Mononuclear cell (primary cell): Measurements from ENCODE around the gene RELT. TPM values are rescaled to one million over a fixed set of nuclear protein-coding genes. Genes with fewer than 3 reads are reported as not detected.

Source experiments
- H3K27me3 ChIP-seq: 2 replicates; pipeline ENCODE4 v1.6.0; 2011; ENCODE audit warnings: low read length, control low read depth; ENCODE audit not compliant: insufficient read depth
- H3K4me1 ChIP-seq: 2 replicates; pipeline ENCODE4 v1.5.1; 2011; ENCODE audit warnings: mild to moderate bottlenecking, low read length, control low read depth; ENCODE audit not compliant: insufficient read depth
- H3K4me3 ChIP-seq: 2 replicates; pipeline ENCODE4 v1.5.1; 2011; ENCODE audit warnings: mild to moderate bottlenecking, low read length, moderate library complexity
- H3K9me3 ChIP-seq: 2 replicates; pipeline ENCODE4 v1.5.1; 2011; ENCODE audit warnings: low read depth, mild to moderate bottlenecking, control low read depth, low read length
- total RNA-seq: library from RNA; depleted of rRNA; stranded (reverse); fragments of >200 nt; gene quantifications from one replicate; pipeline ENCODE4 v1.2.3, GENCODE V29; 2012

RELT gene
- total RNA-seq, 1 donor, result 64.0 TPM

GRCh38 chr11:73398721-73399120 is 22.5 kb downstream of the RELT start:
- Histone ChIP-seq H3K9me3 (no peaks in the 10 kb centered on the region), H3K4me1 (peaks cover 4% of the 10 kb centered on the region), H3K27me3 (no peaks in the 10 kb centered on the region), H3K4me3 (no peak overlapping the region)

GRCh38 chr11:73399159-73399590 is 23.0 kb downstream of the RELT start:
- Histone ChIP-seq H3K4me3 (no peak overlapping the region), H3K9me3 (no peaks in the 10 kb centered on the region), H3K27me3 (no peaks in the 10 kb centered on the region), H3K4me1 (peaks cover 9% of the 10 kb centered on the region)

- peaks cover 13% of the 10 kb centered on the region for H3K4me1 ChIP-seq
- H3K4me3 ChIP-seq, result no peak overlapping the region
- no peaks in the 10 kb centered on the region for H3K27me3 ChIP-seq
- no peaks in the 10 kb centered on the region for H3K9me3 ChIP-seq
These were observed 23.4 kb downstream of the RELT start for GRCh38 chr11:73399636-73400035.

DNA sequence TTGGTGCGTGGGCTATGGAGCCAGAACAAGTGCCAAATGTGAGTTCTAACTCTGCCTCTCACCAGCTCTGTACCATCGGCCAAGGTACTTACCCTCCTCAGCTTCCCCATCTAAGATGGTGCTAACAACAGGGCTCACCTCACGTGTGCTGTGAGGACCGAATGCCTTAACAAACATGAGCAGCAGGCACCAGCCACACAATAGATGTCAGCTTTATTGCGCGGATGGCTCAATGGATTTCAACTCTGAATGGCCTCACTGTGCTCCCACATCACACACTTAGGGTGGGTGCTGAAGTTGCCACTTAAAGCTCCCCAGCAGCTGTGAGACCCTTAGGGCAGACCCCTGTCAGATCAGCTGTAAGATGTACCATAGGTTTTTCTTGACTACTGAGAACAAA is 24.1 kb downstream of the RELT start:
- Histone ChIP-seq H3K9me3 (no peaks in the 10 kb centered on the region), H3K4me3 (no peak overlapping the region), H3K27me3 (no peaks in the 10 kb centered on the region), H3K4me1 (peaks cover 15% of the 10 kb centered on the region)

- Histone ChIP-seq H3K27me3 (no peaks in the 10 kb centered on the region), H3K4me1 (peaks cover 19% of the 10 kb centered on the region), H3K9me3 (no peaks in the 10 kb centered on the region), H3K4me3 (no peak overlapping the region)
These were observed 25.2 kb downstream of the RELT start for GRCh38 chr11:73401217-73401923.

DNA sequence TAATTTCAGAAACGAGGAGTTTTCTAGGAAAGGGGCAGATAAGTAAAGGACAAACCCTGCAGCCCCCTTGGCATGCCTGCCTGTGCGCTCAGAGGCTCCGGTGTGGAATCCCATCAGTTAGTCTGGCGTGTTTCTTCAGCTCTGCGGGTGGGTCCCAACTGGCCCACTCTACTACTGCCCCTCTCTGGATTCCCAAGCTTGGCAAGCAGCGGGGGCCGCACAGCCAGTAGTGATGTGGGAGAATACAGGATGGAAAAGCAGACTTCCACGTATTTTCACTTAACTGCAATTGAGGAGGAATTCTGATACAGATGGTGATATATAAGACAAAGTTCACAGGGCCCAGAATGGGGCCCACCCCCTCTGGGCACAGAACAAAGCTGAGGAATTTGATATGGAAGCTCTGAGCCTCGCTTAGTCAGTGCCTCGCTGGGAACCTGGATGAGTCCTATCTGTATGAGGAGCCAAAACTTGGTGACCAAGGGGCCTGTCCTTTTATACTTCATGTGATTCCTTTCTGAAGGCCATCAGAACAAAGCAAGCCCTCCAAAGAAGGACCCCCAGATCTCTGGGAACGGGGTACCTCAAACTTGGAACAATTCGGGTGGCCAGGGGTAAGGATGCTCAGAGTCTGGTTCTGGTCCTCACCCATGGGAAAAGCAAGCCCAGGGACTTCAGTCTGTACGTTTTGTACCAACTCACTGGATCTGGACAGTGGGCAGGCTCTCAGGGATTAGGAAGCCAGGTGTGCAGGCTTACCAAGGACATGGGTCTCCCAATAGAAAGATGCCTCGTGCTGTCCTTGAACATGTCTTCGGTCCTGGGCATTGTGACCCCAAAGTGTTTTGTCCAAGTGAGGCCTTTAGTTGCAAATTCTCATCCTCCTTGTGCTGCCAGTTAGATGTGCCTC is 26.0 kb downstream of the RELT start:
- peaks cover 19% of the 10 kb centered on the region for H3K4me1 ChIP-seq
- H3K4me3 ChIP-seq, result no peak overlapping the region
- no peaks in the 10 kb centered on the region for H3K27me3 ChIP-seq
- H3K9me3 ChIP-seq, result no peaks in the 10 kb centered on the region

- Histone ChIP-seq H3K4me3 (no peak overlapping the region), H3K27me3 (no peaks in the 10 kb centered on the region), H3K9me3 (no peaks in the 10 kb centered on the region), H3K4me1 (peaks cover 19% of the 10 kb centered on the region)
These were observed 26.6 kb downstream of the RELT start for GRCh38 chr11:73402834-73403185.

- Histone ChIP-seq H3K9me3 (no peaks in the 10 kb centered on the region), H3K4me1 (peaks cover 19% of the 10 kb centered on the region), H3K27me3 (no peaks in the 10 kb centered on the region), H3K4me3 (no peak overlapping the region)
These were observed 27.3 kb downstream of the RELT start for GRCh38 chr11:73403541-73403940.

GRCh38 chr11:73404048-73404447 is 27.8 kb downstream of the RELT start:
- H3K4me3 ChIP-seq, result no peak overlapping the region
- peaks cover 24% of the 10 kb centered on the region for H3K4me1 ChIP-seq
- H3K9me3 ChIP-seq, result no peaks in the 10 kb centered on the region
- H3K27me3 ChIP-seq, result no peaks in the 10 kb centered on the region

DNA sequence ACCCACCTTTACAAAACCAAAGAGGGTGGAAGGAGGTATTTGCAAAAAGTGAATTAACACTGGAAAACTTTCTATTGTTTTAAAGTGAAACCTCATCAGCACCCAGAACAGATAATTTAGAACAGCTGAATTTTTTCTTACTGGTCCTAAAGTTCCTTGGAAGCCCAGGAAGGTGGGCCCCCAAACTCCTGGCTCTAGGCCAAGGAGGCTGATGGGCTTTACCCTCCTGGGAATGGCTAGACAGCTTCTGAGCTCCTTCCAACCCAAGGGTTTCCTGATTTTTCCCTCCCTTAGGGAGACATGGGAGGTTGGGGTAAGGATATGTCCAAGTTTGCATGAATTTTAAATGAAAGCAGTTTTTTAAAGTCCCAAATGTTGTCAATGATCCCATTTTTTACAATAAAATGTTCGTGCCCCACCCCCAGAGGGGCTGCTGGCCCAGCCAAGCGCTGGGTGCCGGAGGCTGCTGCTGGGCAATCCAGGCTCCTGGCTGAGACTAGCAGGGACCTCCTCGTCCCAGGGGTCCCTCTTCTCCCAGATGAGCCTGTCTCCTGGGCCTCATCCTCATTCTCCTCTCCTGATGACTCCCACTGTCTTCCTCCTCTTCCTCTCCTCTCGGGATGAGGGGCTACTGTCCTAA is 28.4 kb downstream of the RELT start:
- Histone ChIP-seq H3K4me1 (peaks cover 24% of the 10 kb centered on the region), H3K27me3 (no peaks in the 10 kb centered on the region), H3K9me3 (no peaks in the 10 kb centered on the region), H3K4me3 (no peak overlapping the region)

- H3K27me3 ChIP-seq, result no peaks in the 10 kb centered on the region
- no peaks in the 10 kb centered on the region for H3K9me3 ChIP-seq
- no peak overlapping the region for H3K4me3 ChIP-seq
- peaks cover 24% of the 10 kb centered on the region for H3K4me1 ChIP-seq
These were observed 28.9 kb downstream of the RELT start for GRCh38 chr11:73405146-73405510.

DNA sequence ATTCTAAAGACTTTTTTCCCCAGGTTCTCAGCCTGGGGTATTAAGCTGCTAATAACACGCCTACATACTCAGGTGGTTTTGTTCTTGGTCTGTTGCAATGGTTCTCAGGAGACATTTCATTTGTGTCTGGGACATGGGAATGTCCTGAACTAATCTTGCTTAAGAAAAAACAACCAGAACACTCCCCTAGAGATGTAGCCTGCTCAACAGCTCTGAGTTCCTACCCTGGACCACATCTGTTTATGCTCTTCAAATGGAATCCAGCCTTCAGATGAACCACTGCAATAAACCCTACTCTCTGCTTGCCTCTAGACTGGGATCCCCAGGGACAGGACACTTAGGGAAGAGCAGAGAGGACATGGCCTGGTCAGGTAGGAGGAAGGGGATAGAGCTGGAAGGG is 29.9 kb downstream of the RELT start:
- no peaks in the 10 kb centered on the region for H3K9me3 ChIP-seq
- H3K4me3 ChIP-seq, result no peak overlapping the region
- peaks cover 27% of the 10 kb centered on the region for H3K4me1 ChIP-seq
- H3K27me3 ChIP-seq, result no peaks in the 10 kb centered on the region

- Histone ChIP-seq H3K4me3 (no peak overlapping the region), H3K27me3 (no peaks in the 10 kb centered on the region), H3K4me1 (peaks cover 27% of the 10 kb centered on the region), H3K9me3 (no peaks in the 10 kb centered on the region)
These were observed 30.4 kb downstream of the RELT start for GRCh38 chr11:73406619-73407018.

DNA sequence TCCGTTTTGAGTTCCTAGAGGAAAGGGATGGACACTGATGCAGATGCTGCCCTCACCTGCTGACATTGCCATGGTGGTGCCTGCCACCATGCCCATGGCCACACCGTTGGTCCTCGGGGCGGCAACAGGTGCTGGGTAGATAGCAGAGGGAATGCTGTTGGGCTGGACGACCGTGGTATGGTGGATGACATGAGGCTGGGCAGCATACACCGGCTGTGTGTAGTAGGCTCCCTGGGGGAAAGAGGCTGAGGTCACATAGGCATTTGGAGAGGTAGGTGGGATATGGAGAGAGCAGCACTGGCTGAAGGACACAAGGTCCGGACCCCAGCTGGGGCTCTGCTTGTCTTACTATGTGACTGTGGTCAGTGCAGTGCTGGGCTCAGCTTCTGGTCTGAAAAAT is 33.2 kb downstream of the RELT start:
- H3K4me1 ChIP-seq, result peaks cover 39% of the 10 kb centered on the region
- no peaks in the 10 kb centered on the region for H3K9me3 ChIP-seq
- no peaks in the 10 kb centered on the region for H3K27me3 ChIP-seq

GRCh38 chr11:73410627-73411026 is 34.4 kb downstream of the RELT start:
- Histone ChIP-seq H3K9me3 (no peaks in the 10 kb centered on the region), H3K27me3 (no peaks in the 10 kb centered on the region), H3K4me1 (peaks cover 43% of the 10 kb centered on the region), H3K4me3 (no peak overlapping the region)

More for the DNA sequence above, 33.2 kb downstream of the RELT start:
- no peak overlapping the region for H3K4me3 ChIP-seq
